ENCODE measurements around the gene STARD6. TPM values are rescaled to one million over a fixed set of nuclear protein-coding genes. Genes with fewer than 3 reads are reported as not detected.

Gene STARD6
- total RNA-seq, 1 experiment from 2014 or later, result not detected

GRCh38 chr18:54330768-54331548, 26.7 kb downstream of the STARD6 start:
- TF ChIP-seq CTCF (IDR thresholded peaks at IDR 0.05; ENCODE audit: unreplicated experiment), result no peak
- Mint-ChIP-seq H3K27me3 (ENCODE audit: insufficient read depth, unreplicated experiment) (no peaks in the 10 kb centered on the region), H3K27ac (ENCODE audit: low read depth, unreplicated experiment) (no peak overlapping the region), H3K36me3 (ENCODE audit: insufficient read depth, unreplicated experiment) (no peaks in the 10 kb centered on the region), H3K4me1 (ENCODE audit: insufficient read depth, unreplicated experiment) (peaks cover 3% of the 10 kb centered on the region), H3K4me3 (ENCODE audit: unreplicated experiment) (no peak overlapping the region), H3K9me3 (ENCODE audit: unreplicated experiment) (no peaks in the 10 kb centered on the region)
- intact Hi-C loops (cut with micrococcal nuclease), result loop anchor here (1.0 kb wide), 1 partner anchor 108 kb away; no protein-coding TSS in a partner anchor
- POLR2A ChIA-PET, result no interaction called here
- CTCF ChIA-PET, result interaction anchor here (1.0 to 1.1 kb wide), 4 partner anchors 13 to 35 kb away, joined by 3 to 4 read pairs (median 3); no protein-coding TSS in a partner anchor
- BruUV-seq (replicated peaks), result no TSS peak
- DNase-seq (ENCODE audit: unreplicated experiment), result peak; percentile 8

GRCh38 chr18:54329787-54330186, 27.9 kb downstream of the STARD6 start:
- no TSS peak for BruUV-seq (replicated peaks)
- H3K4me1 Mint-ChIP-seq (ENCODE audit: insufficient read depth, unreplicated experiment), result no peaks in the 10 kb centered on the region
- ChIA-PET POLR2A (interaction anchor here (0.6 kb wide), 1 partner anchor 51 kb away, joined by 3 read pairs; no protein-coding TSS in a partner anchor), CTCF (interaction anchor here (0.6 to 1.1 kb wide), 3 partner anchors 13 to 949 kb away, joined by 3 to 4 read pairs (median 3); no protein-coding TSS in a partner anchor)
- no peak overlapping the region for H3K27ac Mint-ChIP-seq (ENCODE audit: low read depth, unreplicated experiment)
- TF ChIP-seq CTCF (IDR thresholded peaks at IDR 0.05; ENCODE audit: unreplicated experiment), result no peak
- intact Hi-C loops (cut with micrococcal nuclease), result no loop called here
- H3K4me3 Mint-ChIP-seq (ENCODE audit: unreplicated experiment), result no peak overlapping the region
- H3K36me3 Mint-ChIP-seq (ENCODE audit: insufficient read depth, unreplicated experiment), result no peaks in the 10 kb centered on the region
- no peaks in the 10 kb centered on the region for H3K27me3 Mint-ChIP-seq (ENCODE audit: insufficient read depth, unreplicated experiment)
- DNase-seq (ENCODE audit: unreplicated experiment), result no peak
- H3K9me3 Mint-ChIP-seq (ENCODE audit: unreplicated experiment), result no peaks in the 10 kb centered on the region

GRCh38 chr18:54327818-54328217, 29.8 kb downstream of the STARD6 start:
- Mint-ChIP-seq H3K36me3 (ENCODE audit: insufficient read depth, unreplicated experiment) (no peaks in the 10 kb centered on the region), H3K27me3 (ENCODE audit: insufficient read depth, unreplicated experiment) (no peaks in the 10 kb centered on the region), H3K27ac (ENCODE audit: low read depth, unreplicated experiment) (peak overlapping the region; percentile 23), H3K9me3 (ENCODE audit: unreplicated experiment) (no peaks in the 10 kb centered on the region), H3K4me1 (ENCODE audit: insufficient read depth, unreplicated experiment) (no peaks in the 10 kb centered on the region), H3K4me3 (ENCODE audit: unreplicated experiment) (no peak overlapping the region)
- no peak for TF ChIP-seq CTCF (IDR thresholded peaks at IDR 0.05; ENCODE audit: unreplicated experiment)
- no TSS peak for BruUV-seq (replicated peaks)
- POLR2A ChIA-PET, result no interaction called here
- CTCF ChIA-PET, result no interaction called here
- intact Hi-C loops (cut with micrococcal nuclease), result no loop called here
- peak; percentile 3 for DNase-seq (ENCODE audit: unreplicated experiment)

GRCh38 chr18:54323970-54324369, 33.7 kb downstream of the STARD6 start:
- intact Hi-C loops (cut with micrococcal nuclease), result no loop called here
- Mint-ChIP-seq H3K27me3 (ENCODE audit: insufficient read depth, unreplicated experiment) (no peaks in the 10 kb centered on the region), H3K4me3 (ENCODE audit: unreplicated experiment) (no peak overlapping the region), H3K9me3 (ENCODE audit: unreplicated experiment) (no peaks in the 10 kb centered on the region), H3K4me1 (ENCODE audit: insufficient read depth, unreplicated experiment) (no peaks in the 10 kb centered on the region), H3K36me3 (ENCODE audit: insufficient read depth, unreplicated experiment) (no peaks in the 10 kb centered on the region), H3K27ac (ENCODE audit: low read depth, unreplicated experiment) (no peak overlapping the region)
- TF ChIP-seq CTCF (IDR thresholded peaks at IDR 0.05; ENCODE audit: unreplicated experiment), result no peak
- POLR2A ChIA-PET, result interaction anchor here (0.7 kb wide), 1 partner anchor 21 kb away, joined by 3 read pairs; no protein-coding TSS in a partner anchor
- BruUV-seq (replicated peaks), result no TSS peak
- CTCF ChIA-PET, result interaction anchor here (1.3 kb wide), 1 partner anchor 33 kb away, joined by 4 read pairs; the partner anchor contains the start of genes C18orf54 and STARD6
- DNase-seq (ENCODE audit: unreplicated experiment), result no peak
